NCI-H345 treated with DMSO at 0.1 percent for 48 hours (cell line): Measurements from ENCODE around the gene PDSS2.
"Not testable (repeated sequence)": the region's sequence is repeated elsewhere in the genome, so short reads cannot be mapped to it uniquely, and the experiment has no call there.

Experiments used
- DNase-seq: peaks from one replicate; lab custom pipeline; 2025; ENCODE audit not compliant: unreplicated experiment; lab: John Stamatoyannopoulos, UW

The PDSS2 gene

DNA sequence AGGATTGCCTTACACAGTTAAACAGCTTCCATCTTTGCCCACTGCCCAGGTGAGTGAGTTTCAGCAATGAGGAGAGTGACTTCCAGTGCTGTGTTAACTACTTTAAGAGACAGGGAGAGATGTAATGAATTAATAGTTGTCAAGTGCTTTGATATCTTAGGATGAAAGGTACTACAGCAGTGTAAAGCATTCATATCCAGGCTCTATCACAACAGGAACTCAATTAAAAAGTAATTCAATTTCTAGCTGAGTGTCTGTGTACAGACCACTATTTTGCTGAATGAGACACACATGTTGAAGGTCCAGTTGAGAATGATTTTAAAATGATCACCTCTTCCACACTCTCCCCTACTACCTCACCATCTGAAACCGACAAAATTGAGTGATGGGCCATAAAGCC is 273.3 kb downstream of the PDSS2 start:
- no peak for DNase-seq

DNA sequence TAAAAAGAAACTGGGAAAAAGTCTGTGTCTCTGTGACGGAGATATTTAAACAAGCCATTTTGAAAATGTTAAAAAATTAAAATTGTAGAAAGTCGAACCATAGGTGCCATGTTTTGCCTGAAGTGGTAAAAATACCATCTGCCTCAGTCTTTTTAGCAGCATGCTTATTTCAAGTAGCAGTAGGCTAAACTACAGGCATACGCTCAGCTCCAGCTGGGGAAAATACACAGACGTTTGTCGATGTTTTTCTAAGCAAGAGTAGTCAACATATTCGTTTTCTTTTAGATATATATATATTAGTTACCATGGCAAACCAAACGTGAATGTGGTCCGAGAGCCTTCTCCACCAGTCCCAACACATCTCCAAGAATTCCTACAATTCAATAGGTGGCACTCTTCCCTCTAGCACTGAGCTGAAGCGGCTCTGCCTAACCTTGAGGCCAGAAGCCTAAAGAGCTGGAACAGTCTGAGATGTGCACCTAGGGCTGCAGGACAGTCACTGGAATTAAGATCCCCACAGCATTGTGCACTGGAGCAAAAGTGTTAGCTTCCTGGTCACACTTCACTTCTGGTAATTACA is 273.9 kb downstream of the PDSS2 start:
- no peak for DNase-seq

DNA sequence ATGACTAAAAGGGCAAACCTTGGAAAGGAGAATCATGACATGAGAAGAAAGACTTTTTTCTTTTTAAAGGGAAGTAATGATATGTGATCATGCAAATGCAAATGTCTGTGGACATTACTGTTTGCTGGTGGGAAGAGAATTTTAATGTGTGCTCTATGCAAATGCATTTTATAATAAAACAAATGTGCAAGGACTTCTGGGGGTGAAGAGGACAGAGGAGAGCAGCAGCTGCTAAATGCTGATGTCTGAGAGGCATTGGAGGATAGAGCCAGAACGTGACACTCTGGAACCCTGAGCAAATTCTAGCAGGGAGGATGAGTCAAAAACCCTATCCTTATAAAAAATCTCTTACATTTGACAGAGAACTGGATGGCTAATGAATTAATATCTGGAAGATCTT is 274.9 kb downstream of the PDSS2 start:
- no peak for DNase-seq

DNA sequence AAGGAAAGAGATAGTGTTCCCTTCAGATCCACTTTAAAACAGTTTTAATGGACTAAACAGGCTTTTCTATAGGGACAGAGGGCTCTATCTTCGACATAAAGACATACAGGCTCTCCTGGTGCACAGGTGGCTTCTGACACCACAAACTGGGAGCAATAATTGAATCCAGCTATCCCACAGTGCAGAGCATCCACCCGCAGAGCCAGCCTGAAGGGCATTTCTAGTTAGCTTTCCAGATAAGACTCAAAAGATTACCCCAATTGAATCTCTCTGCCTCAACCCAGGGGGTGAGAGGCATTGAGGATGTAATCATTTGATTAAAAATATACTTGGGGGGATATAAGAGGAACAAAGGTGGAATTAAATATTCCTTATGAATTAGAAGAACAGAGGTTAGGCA is 279.3 kb downstream of the PDSS2 start:
- DNase-seq: no peak

DNA sequence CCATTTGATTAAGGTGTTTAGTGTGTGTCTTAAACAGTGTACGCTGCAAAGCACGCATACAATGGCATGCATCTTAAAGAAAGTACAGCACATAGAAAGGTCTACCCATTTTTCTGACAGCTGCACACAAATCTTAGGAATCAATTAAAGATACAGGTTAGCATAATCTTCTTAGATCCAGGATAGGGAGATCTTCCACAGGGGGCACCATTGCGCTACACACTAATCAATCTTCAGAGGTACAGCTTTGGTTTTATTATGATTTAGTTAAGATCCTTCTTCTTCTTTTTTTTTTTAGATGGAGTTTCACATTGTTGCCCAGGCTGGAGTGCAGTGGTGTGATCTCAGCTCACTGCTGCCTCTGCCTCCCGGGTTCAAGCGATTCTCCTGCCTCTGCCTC is 280.4 kb downstream of the PDSS2 start:
- no peak for DNase-seq

DNA sequence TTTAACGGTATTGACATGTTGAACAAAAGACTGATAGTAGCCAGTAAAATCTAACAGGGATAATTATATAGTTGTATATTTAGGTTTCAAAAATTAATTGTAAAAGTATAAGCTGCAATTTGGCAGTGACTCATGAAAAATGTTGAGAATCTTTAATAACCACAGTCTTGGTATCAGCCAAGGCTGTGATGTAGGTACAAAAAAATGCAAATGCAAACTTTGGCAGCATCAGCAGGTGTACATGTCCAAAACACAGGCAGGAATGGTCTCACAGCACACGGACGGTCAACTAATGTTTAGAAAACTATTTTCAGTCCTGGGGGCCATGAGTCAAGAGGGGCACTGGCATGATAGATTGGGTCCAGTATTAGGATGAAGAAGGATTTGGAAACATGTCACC is 285.6 kb downstream of the PDSS2 start:
- no peak for DNase-seq

DNA sequence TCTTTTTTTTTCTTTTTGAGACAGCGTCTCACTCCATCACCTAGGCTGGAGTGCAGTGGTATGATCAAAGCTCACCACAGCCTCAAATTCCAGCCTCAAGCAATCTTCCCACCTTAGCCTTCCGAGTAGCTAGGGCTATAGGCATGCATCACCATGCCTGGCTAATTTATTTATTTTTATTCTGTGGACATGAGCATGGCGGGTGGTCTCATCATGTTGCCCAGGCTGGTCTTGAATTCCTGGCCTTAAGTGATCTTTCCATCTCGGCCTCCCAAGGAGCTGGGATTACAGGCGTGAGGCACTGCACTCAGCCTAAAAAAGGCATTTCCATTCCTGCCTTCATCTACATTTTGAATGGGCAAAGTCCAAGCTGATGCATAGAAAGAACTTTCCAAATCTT is 287.9 kb downstream of the PDSS2 start:
- DNase-seq: no peak

DNA sequence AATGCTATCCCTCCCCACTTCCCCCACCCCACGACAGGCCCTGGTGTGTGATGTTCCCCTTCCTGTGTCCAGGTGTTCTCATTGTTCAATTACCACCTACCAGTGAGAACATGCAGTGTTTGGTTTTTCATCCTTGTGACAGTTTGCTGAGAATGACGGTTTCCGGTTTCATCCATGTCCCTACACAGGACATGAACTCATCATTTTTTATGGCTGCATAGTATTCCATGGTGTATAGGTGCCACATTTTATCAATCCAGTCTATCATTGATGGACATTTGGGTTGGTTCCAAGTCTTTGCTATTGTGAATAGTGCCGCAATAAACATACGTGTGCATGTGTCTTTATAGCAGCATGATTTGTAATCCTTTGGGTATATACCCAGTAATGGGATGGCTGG is 295.1 kb downstream of the PDSS2 start:
- DNase-seq: not testable (repeated sequence)

DNA sequence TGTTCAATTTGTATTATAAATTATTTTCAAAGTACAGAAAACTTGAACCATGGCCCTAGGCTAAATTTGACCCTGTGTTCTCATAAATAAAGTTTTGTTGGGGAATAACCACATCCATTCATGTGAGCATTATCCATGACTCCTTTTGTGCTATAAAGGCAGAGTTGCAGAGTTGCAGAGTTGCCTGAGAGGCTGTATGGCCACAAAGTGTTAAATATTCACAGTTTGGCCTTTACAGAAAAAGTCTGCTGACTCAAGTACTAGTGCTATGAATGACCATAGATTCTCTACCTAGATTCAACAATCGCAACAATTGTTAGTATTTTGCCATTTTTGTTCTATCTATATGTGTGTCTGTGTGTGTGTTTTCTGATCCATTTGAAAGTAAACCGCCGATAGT is 297.8 kb downstream of the PDSS2 start:
- DNase-seq: no peak

DNA sequence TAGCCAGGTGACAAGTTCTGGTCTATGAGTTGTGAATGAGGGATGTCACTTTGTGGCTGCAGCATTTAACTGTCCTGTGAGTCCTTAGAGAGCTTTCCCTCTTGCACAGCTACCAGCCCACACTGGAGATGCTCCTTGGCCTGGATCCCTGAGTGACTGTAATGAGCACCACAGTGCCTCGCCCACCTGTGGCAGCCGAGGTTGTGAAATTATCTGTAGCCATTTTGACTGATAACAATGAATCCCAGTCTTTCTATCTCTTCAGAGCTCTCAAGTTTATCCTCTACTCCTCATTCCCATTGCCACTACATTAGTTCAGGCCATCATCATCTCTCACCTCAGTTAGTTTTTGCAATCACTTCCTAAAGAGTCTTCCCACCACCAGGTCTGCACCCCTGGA is 302.7 kb downstream of the PDSS2 start:
- DNase-seq: no peak

DNA sequence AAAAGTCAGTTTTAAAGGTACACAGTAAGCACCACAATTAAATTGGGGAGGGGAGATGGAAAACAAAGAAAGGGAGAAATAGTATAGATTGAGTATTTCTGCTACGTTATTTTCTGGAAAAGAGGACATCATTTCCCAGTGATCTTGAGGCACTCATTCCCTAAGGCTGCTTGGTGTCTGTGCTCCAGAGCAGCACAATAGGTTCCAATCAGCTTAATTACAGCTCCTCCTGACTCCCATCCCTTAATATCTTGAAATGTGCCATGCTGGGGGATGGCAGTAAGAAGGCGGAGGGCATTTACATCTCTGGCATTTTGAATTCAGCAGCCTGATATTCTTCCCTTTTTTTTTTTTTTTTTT is 304.6 kb downstream of the PDSS2 start:
- DNase-seq: no peak

DNA sequence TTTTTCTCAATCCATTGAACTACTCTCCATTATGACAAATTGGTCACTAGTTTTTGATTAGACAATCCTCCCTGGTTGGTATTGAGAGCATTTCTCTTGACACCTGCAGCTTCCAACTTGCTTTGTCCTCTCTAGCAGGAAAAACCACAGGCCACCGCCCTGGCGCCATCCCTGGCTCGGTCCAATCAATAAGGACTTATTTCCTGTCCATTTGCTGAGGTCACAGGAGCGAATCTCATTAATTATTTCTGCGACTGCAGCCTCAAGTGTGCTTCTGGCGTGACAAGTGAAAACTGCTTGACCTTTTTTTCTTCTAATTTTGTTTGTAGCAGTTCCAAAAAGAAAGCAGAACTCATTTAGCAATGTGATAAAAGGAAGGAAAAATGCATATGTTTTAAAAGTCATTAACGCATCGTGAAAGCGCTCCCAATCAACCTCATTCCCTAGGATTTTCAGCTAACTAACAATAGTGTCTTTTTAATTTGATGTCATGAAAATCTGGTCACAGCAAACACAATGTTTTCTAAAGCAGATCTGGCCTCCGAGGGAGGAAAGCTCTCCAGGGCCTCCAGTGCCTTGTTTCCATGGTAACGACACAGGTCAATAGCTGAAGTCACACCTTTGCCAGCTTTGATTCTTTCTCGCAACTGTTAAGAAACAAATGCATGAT is 305.1 kb downstream of the PDSS2 start:
- peak; percentile 29 for DNase-seq

DNA sequence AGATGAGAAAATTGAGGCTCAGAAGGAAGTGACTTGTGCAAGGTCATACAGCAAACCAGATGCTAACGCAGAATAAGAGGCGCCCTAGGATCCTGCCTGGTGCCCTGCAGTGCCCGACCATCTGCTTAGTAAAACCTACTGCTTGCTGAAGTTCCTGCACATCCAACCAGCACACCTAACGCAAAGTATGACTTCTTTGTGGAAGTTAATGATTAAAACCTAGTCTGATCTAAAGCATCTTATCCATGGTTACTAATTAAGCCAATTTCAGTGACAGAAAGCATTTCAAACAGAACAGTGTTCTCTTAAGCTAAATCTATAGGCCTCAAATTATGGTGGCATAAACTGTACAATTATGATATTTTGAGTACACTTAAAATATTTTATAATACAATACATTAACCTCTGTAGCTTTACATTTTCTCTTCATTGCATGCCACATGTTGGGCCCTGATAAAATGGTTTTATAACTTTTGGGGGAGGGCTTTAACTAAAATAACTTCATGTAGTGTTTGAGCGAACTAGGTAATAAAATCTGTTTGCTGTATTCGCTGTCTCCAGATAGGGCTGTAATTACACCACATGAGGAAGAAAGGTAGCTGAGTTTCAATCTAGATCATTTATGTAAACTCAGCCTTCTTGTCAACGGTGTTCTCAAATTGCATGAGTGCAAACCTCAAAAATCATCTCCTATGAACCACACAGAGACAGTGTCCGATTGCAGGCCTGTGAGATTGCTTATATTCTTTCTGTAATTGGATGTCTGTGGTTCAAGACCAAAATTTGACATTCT is 306.5 kb downstream of the PDSS2 start:
- DNase-seq: no peak

DNA sequence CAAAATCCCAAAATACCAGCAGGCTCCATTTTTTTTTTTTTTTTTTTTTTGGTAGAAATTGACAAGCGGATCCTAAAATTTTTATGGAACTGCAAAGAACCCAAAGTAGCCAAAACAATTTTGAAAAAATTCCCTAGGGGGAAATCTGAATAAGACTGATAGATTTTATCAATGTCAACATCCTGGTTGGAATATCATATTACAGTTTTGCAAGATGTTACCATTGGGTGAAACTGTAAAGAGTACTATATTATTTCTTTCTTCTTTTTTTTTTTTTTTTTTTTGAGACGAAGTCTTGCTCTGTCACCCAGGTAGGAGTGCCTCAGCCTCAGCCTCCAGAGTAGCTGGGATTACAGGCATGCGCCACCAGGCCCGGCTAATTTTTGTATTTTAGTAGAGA is 314.7 kb downstream of the PDSS2 start:
- no peak for DNase-seq

DNA sequence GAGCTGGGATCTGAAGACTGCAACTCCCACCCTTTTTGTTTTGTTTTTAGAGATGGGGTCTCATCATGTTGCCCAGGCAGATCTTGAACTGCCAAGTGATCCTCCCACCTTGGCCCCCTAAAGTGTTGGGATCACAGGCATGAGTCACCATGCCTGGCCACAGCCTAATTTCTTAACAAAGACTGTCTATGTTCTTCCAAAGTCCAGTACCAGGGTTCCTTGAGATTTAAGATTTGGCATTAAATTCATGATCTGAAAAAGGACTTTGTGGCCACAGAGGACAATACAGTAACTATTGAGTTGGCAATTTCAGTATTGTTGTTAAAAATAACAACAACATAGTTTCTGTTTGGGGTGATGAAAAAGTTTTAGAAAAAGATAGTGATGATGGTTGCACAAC is 315.4 kb downstream of the PDSS2 start:
- no peak for DNase-seq

DNA sequence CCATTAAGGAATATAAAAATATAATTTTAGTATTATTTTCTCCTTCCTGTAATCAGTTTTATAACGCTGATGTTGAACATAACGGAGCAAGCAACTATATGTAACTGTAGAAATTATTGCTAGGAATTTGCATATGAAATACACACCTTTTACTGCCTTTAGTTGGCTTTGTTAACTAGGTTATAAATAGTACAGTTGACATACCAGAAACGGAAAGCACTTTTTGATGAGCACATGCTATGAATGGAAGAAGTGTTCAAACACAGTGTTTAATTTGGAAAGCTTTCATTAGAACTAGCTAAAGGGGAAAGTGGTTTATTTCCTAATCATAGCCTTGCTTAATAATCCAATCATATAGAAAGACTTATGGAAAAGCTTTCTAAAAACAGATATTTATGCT is 318.8 kb downstream of the PDSS2 start:
- DNase-seq: no peak

DNA sequence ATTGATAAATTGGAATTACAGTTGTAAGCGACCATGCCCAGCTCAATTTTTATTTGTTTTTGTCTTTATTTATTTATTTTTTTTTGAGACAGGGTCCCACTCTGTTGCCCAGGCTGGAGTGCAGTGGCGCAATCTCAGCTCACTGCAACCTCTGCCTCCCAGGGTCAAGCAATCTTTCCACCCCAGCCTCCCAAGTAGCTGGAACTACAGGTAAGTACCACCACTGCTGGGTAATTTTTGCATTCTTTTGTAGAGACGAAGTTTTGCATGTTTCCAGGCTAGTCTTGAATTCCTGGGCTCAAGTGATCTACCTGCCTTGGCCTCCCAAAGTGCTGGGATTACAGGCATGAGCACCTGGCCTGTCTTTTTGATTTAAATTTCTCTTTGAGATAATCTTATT is 323.0 kb downstream of the PDSS2 start:
- DNase-seq: not testable (repeated sequence)

DNA sequence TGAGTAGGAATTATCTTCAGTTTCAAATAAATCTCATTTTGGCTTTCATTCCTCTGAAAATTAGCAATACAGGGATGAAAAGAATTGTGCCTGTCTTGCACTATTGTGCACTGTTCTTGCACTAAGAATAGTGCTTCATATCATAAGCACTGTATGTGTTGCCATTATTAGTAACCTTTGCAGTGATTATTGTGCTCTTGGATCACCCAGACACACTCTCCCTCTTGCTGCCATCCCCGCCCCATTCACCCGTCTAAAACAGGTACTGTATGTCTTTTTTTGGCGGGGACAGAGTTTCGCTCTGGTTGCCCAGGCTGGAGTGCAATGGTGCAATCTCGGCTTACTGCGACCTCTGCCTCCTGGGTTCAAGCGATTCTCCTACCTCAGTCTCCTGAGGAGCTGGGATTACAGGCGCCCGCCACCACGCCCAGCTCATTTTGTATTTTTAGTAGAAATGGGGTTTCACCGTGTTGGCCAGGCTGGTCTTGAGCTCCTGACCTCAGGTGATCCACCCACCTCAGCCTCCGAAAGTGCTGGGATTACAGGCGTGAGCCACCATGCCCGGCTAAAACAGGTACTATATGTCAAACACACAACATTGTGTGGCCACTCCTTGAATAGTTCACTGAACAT is 324.2 kb downstream of the PDSS2 start:
- not testable (repeated sequence) for DNase-seq

DNA sequence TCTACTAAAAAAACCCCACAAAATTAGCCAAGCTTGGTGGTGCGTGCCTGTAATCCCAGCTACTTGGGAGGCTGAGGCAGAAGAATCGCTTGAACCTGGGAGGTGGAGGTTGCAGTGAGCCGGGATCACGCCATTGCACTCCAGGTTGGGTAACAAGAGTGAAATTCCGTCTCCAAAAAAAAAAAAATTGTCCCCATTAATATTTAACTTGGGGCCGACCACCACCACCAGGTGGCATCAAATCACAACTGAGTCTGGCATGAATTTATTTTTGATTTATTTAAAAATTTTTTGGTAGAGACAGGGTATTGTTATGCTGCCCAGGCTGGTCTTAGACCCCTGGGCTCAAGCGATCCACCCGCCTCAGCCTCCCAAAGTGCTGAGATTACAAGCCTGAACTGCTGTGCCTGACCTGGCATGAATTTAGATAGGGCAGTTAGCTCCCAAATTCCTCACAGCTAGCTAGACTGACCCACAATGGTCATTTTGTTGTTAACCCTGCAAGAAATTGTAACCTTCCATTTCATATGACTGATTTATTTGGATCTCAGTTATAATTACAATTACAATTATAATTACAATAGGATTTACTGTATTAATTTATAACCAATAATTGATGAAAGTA is 326.9 kb downstream of the PDSS2 start:
- DNase-seq: no peak

DNA sequence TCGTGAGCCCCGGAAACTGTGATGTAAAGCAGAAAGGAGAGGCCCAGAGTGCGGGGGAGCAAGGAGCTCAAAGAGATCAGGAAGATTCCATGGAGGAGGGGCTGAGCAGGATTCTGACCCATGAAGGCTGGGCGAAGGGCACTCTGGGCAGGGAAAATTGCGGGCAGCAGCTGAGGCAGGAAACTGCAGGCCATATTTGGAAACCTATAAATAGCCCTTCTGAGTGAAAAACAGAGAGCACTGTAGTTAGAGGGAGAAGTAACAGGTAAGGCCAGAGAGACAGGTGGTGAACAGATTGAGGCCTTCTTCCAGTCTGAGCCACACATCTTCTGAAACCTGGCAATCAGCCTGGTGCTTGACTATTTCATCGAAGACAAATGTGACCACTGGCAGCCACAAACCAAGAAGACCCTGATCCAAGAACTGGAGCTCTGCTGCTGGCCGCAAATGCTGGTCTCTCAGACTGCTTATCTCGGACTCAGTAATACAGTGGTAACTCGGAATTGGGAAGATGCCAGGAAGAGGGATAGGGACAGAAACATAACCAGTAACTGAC is 329.9 kb downstream of the PDSS2 start:
- no peak for DNase-seq

DNA sequence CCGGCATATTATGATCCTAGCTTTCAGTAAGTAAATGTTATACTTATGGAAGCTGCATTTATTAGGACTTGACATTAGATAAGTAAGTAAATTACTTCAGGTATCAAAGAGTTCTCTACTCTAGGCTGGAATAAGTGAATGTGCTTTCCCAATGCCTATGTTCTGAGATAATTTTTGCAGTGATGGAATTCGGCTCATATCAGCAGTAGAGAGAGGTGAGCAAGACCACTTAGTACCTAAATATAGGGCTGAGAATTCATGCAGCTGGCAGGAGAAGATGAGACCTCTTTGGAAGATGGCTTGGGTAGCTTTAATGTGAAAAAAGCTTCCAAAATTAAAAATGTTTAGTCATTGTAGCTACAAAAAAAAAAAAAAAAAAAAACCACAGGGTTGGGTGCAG is 330.8 kb downstream of the PDSS2 start:
- no peak for DNase-seq
